ENCODE data around the gene PRKCA. TPM values are rescaled to one million over a fixed set of nuclear protein-coding genes. Genes with fewer than 3 reads are reported as not detected.

PRKCA gene
- total RNA-seq, 2 donors from 2014 or later = 8.3 to 26.5 TPM

GRCh38 chr17:66814570-66814969 lies 512.2 kb downstream of the PRKCA start:
- WGBS = 44% methylated on average over 5 of the region's 5 CpGs
- Histone ChIP-seq H3K4me3 (no peak overlapping the region), H3K27me3 (replicated peaks; ENCODE audit: insufficient read depth) (no peaks in the 10 kb centered on the region), H3K27ac (no peak overlapping the region), H3K9me3 (no peaks in the 10 kb centered on the region), H3K4me1 (replicated peaks) (no peaks in the 10 kb centered on the region), H3K36me3 (no peaks in the 10 kb centered on the region)
- DNase-seq (ENCODE audit: low spot score) = no peak
- TF ChIP-seq POLR2A (IDR thresholded peaks at IDR 0.05) (no peak), POLR2AphosphoS5 (IDR thresholded peaks at IDR 0.05) (no peak), CTCF (IDR thresholded peaks at IDR 0.05) (no peak)
- intact Hi-C loops (cut with DNase I) = no loop called here

GRCh38 chr17:66817750-66818149 lies 515.3 kb downstream of the PRKCA start:
- DNase-seq (ENCODE audit: low spot score) = no peak
- H3K4me3 ChIP-seq = no peak overlapping the region
- no peaks in the 10 kb centered on the region for H3K27me3 ChIP-seq (replicated peaks; ENCODE audit: insufficient read depth)
- H3K36me3 ChIP-seq = no peaks in the 10 kb centered on the region
- no peaks in the 10 kb centered on the region for H3K9me3 ChIP-seq
- H3K4me1 ChIP-seq (replicated peaks) = no peaks in the 10 kb centered on the region
- intact Hi-C loops (cut with DNase I) = no loop called here
- 96% methylated on average over 1 of the region's 1 CpG for WGBS
- TF ChIP-seq POLR2A (IDR thresholded peaks at IDR 0.05) (no peak), CTCF (IDR thresholded peaks at IDR 0.05) (no peak), POLR2AphosphoS5 (IDR thresholded peaks at IDR 0.05) (no peak)
- no peak overlapping the region for H3K27ac ChIP-seq

- no peak for DNase-seq (ENCODE audit: low spot score)
- no peak overlapping the region for H3K4me3 ChIP-seq
- no peaks in the 10 kb centered on the region for H3K27me3 ChIP-seq (replicated peaks; ENCODE audit: insufficient read depth)
- no peak for TF ChIP-seq POLR2A (IDR thresholded peaks at IDR 0.05)
- no peak for TF ChIP-seq POLR2AphosphoS5 (IDR thresholded peaks at IDR 0.05)
- no peak for TF ChIP-seq CTCF (IDR thresholded peaks at IDR 0.05)
- WGBS = 82% methylated on average over 6 of the region's 6 CpGs
- H3K27ac ChIP-seq = no peak overlapping the region
- H3K9me3 ChIP-seq = no peaks in the 10 kb centered on the region
- H3K36me3 ChIP-seq = no peaks in the 10 kb centered on the region
- intact Hi-C loops (cut with DNase I) = no loop called here
- no peaks in the 10 kb centered on the region for H3K4me1 ChIP-seq (replicated peaks)
These were observed 517.1 kb downstream of the PRKCA start for GRCh38 chr17:66819466-66819865.

GRCh38 chr17:66822009-66822408 lies 519.6 kb downstream of the PRKCA start:
- no peak overlapping the region for H3K4me3 ChIP-seq
- no peaks in the 10 kb centered on the region for H3K4me1 ChIP-seq (replicated peaks)
- no peak for DNase-seq (ENCODE audit: low spot score)
- intact Hi-C loops (cut with DNase I) = no loop called here
- TF ChIP-seq CTCF (IDR thresholded peaks at IDR 0.05) = no peak
- no peak for TF ChIP-seq POLR2AphosphoS5 (IDR thresholded peaks at IDR 0.05)
- TF ChIP-seq POLR2A (IDR thresholded peaks at IDR 0.05) = no peak
- 49% methylated on average over 8 of the region's 8 CpGs for WGBS
- H3K27me3 ChIP-seq (replicated peaks; ENCODE audit: insufficient read depth) = no peaks in the 10 kb centered on the region
- no peaks in the 10 kb centered on the region for H3K9me3 ChIP-seq
- no peaks in the 10 kb centered on the region for H3K36me3 ChIP-seq
- no peak overlapping the region for H3K27ac ChIP-seq

- 86% methylated on average over 6 of the region's 6 CpGs for WGBS
These were observed 524.4 kb downstream of the PRKCA start for GRCh38 chr17:66826856-66827255.

More at GRCh38 chr17:66826856-66827255, 524.4 kb downstream of the PRKCA start:
- Histone ChIP-seq H3K27ac (no peak overlapping the region), H3K4me3 (no peak overlapping the region), H3K36me3 (no peaks in the 10 kb centered on the region), H3K27me3 (replicated peaks; ENCODE audit: insufficient read depth) (no peaks in the 10 kb centered on the region), H3K9me3 (no peaks in the 10 kb centered on the region), H3K4me1 (replicated peaks) (no peaks in the 10 kb centered on the region)
- TF ChIP-seq POLR2AphosphoS5 (IDR thresholded peaks at IDR 0.05) (no peak), CTCF (IDR thresholded peaks at IDR 0.05) (no peak), POLR2A (IDR thresholded peaks at IDR 0.05) (no peak)
- DNase-seq (ENCODE audit: low spot score) = no peak
- intact Hi-C loops (cut with DNase I) = no loop called here

Data from prostate gland (tissue), 2 donors.